K562 (cell line): ENCODE measurements around the gene CELA3B. TPM values are rescaled to one million over a fixed set of nuclear protein-coding genes. Genes with fewer than 3 reads are reported as not detected.

Experiments used
- C11orf30 ChIP-seq: fragments of 450-650 bp; IDR thresholded peaks from 2 replicates; pipeline ENCODE4 v1.6.1; 2016; ENCODE audit warnings: low read depth, mild to moderate bottlenecking
- EP300 ChIP-seq: IDR thresholded peaks from 2 replicates; pipeline ENCODE4 v1.6.1; 2012; ENCODE audit warnings: low read length, improper control_type of control experiment
- ETV1 ChIP-seq: fragments of 450-650 bp; conservative IDR thresholded peaks from 2 replicates; pipeline ENCODE4 v1.6.1; 2016; ENCODE audit warnings: missing genetic modification characterization, control low read depth, low read depth, missing compliant biosample characterization
- HCFC1 ChIP-seq: IDR thresholded peaks from 2 replicates; pipeline ENCODE4 v1.6.1; 2012; ENCODE audit warnings: low read depth, low read length, improper control_type of control experiment
- HNRNPLL ChIP-seq: fragments of 200-400 bp; formaldehyde crosslinking; IDR thresholded peaks from 2 replicates; pipeline ENCODE4 v1.6.1; 2017; ENCODE audit warnings: low read length, low read depth, mild to moderate bottlenecking; ENCODE audit not compliant: poor library complexity, severe bottlenecking
- JUNB ChIP-seq: fragments of 450-650 bp; formaldehyde crosslinking; conservative IDR thresholded peaks from 2 replicates; pipeline ENCODE4 v1.4.0; 2020; ENCODE audit warnings: mild to moderate bottlenecking
- KLF10 ChIP-seq: fragments of 250-450 bp; sonication (Bioruptor Pico); IDR thresholded peaks from 2 replicates; pipeline ENCODE4 v1.6.1; 2021; ENCODE audit warnings: matching md5 sums
- POLR2AphosphoS5 ChIP-seq: IDR thresholded peaks from 2 replicates; pipeline ENCODE4 v1.6.1; 2011; ENCODE audit warnings: mild to moderate bottlenecking, low read depth, low read length, moderate library complexity; ENCODE audit not compliant: control insufficient read depth, insufficient read depth
- SIN3A ChIP-seq, 2 experiments: fragments of 150-350 bp in 1 of 2; IDR thresholded peaks; 2 replicates each; pipeline ENCODE4 v1.6.1; 2011 to 2016; ENCODE audit warnings: borderline replicate concordance in 2 of 2, low read depth in 2 of 2, low read length in 2 of 2, mild to moderate bottlenecking in 2 of 2, moderate library complexity in 2 of 2; ENCODE audit not compliant: control insufficient read depth in 1 of 2
- ZNF217 ChIP-seq: sonication (generic); formaldehyde crosslinking; IDR thresholded peaks from 2 replicates; pipeline ENCODE4 v1.8.0; 2022; ENCODE audit warnings: mild to moderate bottlenecking, missing genetic modification reagents
- ZNF586 ChIP-seq: fragments of 450-650 bp; formaldehyde crosslinking; conservative IDR thresholded peaks from 2 replicates; pipeline ENCODE4 v1.4.0; 2020; ENCODE audit warnings: mild to moderate bottlenecking, moderate library complexity
- polyA plus RNA-seq, 8 experiments: library from polyadenylated mRNA; depleted of rRNA in 4 of 8; stranded (reverse) in 5 of 8; unstranded in 3 of 8; fragments of >200 nt; fragmentation: Nextera tagmentation in 2 of 8; fragmentation: Illumina TruSeq in 1 of 8; extraction: Ambion mirVana in 2 of 8; extraction: Trizol in 1 of 8; gene quantifications; 2 replicates each; pipeline versions ENCODE4 v1.2.1 to v1.2.3, GENCODE V29; 2011 to 2014; ENCODE audit warnings: inconsistent platforms in 1 of 8, missing spikeins in 1 of 8
- total RNA-seq, 7 experiments: library from RNA; depleted of rRNA in 6 of 7; stranded (reverse); fragments of >200 nt in 6 of 7; fragmentation: Illumina TruSeq in 2 of 7; extraction: Trizol in 2 of 7; gene quantifications; 2 replicates each; pipeline versions ENCODE4 v1.2.1 to v1.2.3, GENCODE V29; 2011 to 2021; ENCODE audit warnings: low replicate concordance in 1 of 7
- TF ChIP-seq, protein P1 (sequence below): fragments of 250-450 bp; sonication (Bioruptor Pico); IDR thresholded peaks from 2 replicates; pipeline ENCODE4 v1.8.0; 2021; ENCODE audit warnings: moderate library complexity, mild to moderate bottlenecking, inconsistent platforms

The CELA3B gene
- total and polyA plus RNA-seq, 9 of the 15 experiments (the other 6 are each of a cell fraction or from before 2014, with no cell fraction given): 3.1 TPM; not detected in 8

DNA sequence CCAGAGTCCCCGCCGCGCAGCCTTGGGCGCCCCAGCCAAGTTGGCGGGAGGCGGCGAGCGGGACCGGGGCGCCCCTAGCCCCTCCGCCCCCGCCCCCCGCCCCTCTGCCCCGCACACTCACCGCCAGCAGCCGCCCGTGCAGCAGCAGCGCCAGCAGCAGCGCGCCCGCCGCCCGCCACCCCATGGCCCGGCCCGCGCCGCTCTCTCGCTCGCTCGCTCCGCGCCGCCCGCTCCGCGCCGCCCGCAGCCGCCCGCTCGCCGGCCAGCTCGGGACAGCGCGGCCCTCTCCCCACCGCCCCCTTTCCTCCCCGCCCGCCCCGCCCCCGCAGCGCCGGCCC lies 39.8 kb upstream of the CELA3B start, which contains the start of gene HSPG2 (continued):
- TF ChIP-seq, protein P1, sequence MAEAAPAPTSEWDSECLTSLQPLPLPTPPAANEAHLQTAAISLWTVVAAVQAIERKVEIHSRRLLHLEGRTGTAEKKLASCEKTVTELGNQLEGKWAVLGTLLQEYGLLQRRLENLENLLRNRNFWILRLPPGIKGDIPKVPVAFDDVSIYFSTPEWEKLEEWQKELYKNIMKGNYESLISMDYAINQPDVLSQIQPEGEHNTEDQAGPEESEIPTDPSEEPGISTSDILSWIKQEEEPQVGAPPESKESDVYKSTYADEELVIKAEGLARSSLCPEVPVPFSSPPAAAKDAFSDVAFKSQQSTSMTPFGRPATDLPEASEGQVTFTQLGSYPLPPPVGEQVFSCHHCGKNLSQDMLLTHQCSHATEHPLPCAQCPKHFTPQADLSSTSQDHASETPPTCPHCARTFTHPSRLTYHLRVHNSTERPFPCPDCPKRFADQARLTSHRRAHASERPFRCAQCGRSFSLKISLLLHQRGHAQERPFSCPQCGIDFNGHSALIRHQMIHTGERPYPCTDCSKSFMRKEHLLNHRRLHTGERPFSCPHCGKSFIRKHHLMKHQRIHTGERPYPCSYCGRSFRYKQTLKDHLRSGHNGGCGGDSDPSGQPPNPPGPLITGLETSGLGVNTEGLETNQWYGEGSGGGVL (CRISPR knock-in tag): no peak
- no peak for TF ChIP-seq JUNB
- no peak for TF ChIP-seq HCFC1
- TF ChIP-seq EP300: no peak
- TF ChIP-seq ZNF586 (CRISPR knock-in tag): no peak
- TF ChIP-seq HNRNPLL: no peak
- TF ChIP-seq POLR2AphosphoS5: peak; percentile 45; the same call in 1 of the 2 replicates
- no peak for TF ChIP-seq KLF10 (CRISPR knock-in tag)
- TF ChIP-seq ZNF217: no peak
- TF ChIP-seq ETV1 (tag): no peak
- peak in 1 of 2 experiments; percentile 33; a peak in 1 of 4 replicates for TF ChIP-seq SIN3A (IDR thresholded peaks at IDR 0.05; ENCODE audit: borderline replicate concordance in 2 of 2, control insufficient read depth in 1 of 2, low read depth in 2 of 2, low read length in 2 of 2)
- TF ChIP-seq C11orf30: no peak
